Measurements from ENCODE around the gene ERGIC3.

GRCh38 chr20:35559042-35559693 lies 17.3 kb downstream of the ERGIC3 start:
- TF ChIP-seq ATF2 (tag by site-specific recombination; IDR thresholded peaks at IDR 0.05; ENCODE audit: low read depth) (no peak), ZNF416 (tag by site-specific recombination; IDR thresholded peaks at IDR 0.05) (no peak), BCL11A (tag by site-specific recombination; IDR thresholded peaks at IDR 0.05; ENCODE audit: low read depth) (no peak)

Measured in HEK293 (cell line).